NT2/D1 (cell line): ENCODE data around the gene ABCD1.

Experiments used
- DNase-seq: peaks from one replicate; pipeline ENCODE4 v3.0.0-alpha.2; 2011; ENCODE audit warnings: low read depth, low spot score
- H3K27me3 ChIP-seq: 2 replicates; pipeline ENCODE4 v1.6.0; 2011; ENCODE audit warnings: mild to moderate bottlenecking; ENCODE audit not compliant: insufficient read length, insufficient read depth
- H3K36me3 ChIP-seq: 2 replicates; pipeline ENCODE4 v1.6.1; 2011; ENCODE audit warnings: mild to moderate bottlenecking, low read length, mixed read lengths; ENCODE audit not compliant: insufficient read depth, insufficient read length
- H3K4me1 ChIP-seq: 2 replicates; pipeline ENCODE4 v1.5.1; 2011; ENCODE audit not compliant: insufficient read depth, insufficient read length
- H3K4me3 ChIP-seq: 2 replicates; pipeline ENCODE4 v1.5.1; 2011; ENCODE audit warnings: low read depth; ENCODE audit not compliant: insufficient read length
- H3K9ac ChIP-seq: 2 replicates; pipeline ENCODE4 v1.6.0; 2011; ENCODE audit warnings: low read depth; ENCODE audit not compliant: insufficient read length
- H3K9me3 ChIP-seq: 2 replicates; pipeline ENCODE4 v1.5.1; 2011; ENCODE audit warnings: mild to moderate bottlenecking, low read length; ENCODE audit not compliant: insufficient read depth
- SUZ12 ChIP-seq: IDR thresholded peaks from 2 replicates; pipeline ENCODE4 v1.6.1; 2011; ENCODE audit not compliant: insufficient read length, insufficient read depth; ENCODE audit errors: extremely low read depth
- YY1 ChIP-seq: IDR thresholded peaks from 2 replicates; pipeline ENCODE4 v1.6.1; 2011; ENCODE audit not compliant: insufficient read length, insufficient read depth
- ZNF274 ChIP-seq: IDR thresholded peaks from 2 replicates; pipeline ENCODE4 v1.6.1; 2011; ENCODE audit warnings: mild to moderate bottlenecking, low read depth, low read length

Gene ABCD1

DNA sequence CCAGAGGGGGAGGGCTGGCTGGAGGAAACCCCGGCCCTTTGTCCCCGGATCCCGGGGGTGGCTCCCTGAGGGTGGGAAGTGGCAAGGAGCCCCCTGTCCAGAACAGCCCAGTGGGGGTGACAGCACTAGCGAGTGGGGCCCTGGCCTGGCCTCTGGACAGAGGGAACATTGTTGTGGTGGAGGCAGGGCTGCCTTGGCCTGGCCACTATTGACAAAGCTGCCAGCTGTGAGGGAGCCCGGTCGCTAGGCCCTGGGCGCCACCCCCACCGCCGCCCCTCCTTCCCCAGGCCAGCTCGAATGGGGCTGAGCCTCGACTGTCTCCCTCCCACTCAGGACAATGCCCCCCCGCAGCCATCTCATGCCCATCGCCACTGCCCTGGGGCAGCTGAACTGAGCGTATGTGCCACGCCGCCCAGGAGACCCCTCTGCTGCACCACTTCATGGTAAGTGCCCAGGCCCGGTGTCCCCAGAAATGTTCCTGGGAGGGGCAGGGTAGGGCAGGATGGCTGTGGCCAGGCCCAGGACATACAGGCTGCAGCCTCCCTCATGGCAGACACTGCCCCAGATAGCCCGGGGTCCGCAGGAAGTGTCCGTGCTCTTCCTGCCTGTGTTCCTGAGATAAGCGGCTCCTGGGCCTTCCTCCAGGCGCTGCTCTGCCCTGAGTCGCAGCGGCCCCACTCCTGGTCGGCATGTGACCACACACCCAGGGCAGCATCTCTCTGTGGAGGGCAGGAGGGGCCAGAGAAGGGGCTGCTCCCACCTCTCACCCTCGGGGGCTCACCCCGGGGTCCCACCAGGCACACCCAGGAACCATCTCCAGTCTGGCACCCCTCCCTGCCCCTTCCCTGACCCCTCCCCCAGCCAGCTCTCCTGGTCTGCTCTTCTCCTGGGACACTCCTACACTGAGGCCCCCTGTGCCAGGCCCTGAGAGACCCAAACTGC is 40.8 kb downstream of the ABCD1 start:
- no peak for DNase-seq
- Histone ChIP-seq H3K27me3 (no peaks in the 10 kb centered on the region), H3K4me3 (peak overlapping the region; percentile 24), H3K9me3 (no peaks in the 10 kb centered on the region), H3K4me1 (peaks cover 2% of the 10 kb centered on the region), H3K9ac (peak overlapping the region; percentile 56), H3K36me3 (no peaks in the 10 kb centered on the region)
- TF ChIP-seq SUZ12 (no peak), ZNF274 (no peak), YY1 (no peak)

DNA sequence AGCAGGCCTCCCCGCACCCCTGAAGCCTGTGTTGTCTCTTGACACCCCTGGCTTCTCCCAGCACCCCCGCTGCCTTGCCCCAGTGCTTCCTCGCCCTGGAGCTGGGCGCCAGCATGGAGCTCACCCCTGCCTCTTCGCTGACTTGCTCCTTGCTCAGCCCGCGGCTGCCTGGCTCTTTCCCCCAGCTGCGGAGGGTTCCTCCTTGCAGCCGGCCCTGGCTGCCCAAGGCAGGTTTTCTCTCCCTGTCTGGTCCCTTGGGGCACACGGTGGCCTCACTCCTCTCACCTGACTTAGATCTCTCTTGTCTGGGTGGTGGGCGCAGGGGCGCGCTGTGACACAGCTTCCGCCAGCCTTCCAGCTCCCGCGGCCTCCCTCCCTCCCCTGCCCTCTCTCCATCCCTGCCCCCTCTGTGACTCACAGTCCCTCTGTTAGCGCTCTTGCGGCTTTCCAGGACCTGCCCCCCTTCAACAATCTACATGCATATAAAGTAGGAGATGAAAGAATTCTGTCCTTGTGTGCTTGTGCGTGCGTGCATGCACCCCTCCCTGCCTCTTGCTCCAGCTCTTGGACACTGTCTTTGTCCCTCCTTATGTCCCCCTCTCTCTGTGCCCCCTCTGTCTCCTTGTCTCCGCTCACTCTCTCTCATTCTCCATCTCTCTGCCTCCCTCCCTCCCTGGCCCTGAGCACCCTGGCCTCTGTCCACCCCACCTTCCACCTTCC is 41.6 kb downstream of the ABCD1 start:
- Histone ChIP-seq H3K27me3 (no peaks in the 10 kb centered on the region), H3K9me3 (no peaks in the 10 kb centered on the region), H3K4me1 (peaks cover 2% of the 10 kb centered on the region), H3K36me3 (no peaks in the 10 kb centered on the region), H3K9ac (peak overlapping the region; percentile 50), H3K4me3 (peak overlapping the region; percentile 24)
- TF ChIP-seq YY1, result no peak
- no peak for TF ChIP-seq SUZ12
- no peak for TF ChIP-seq ZNF274
- peak; percentile 13 for DNase-seq

DNA sequence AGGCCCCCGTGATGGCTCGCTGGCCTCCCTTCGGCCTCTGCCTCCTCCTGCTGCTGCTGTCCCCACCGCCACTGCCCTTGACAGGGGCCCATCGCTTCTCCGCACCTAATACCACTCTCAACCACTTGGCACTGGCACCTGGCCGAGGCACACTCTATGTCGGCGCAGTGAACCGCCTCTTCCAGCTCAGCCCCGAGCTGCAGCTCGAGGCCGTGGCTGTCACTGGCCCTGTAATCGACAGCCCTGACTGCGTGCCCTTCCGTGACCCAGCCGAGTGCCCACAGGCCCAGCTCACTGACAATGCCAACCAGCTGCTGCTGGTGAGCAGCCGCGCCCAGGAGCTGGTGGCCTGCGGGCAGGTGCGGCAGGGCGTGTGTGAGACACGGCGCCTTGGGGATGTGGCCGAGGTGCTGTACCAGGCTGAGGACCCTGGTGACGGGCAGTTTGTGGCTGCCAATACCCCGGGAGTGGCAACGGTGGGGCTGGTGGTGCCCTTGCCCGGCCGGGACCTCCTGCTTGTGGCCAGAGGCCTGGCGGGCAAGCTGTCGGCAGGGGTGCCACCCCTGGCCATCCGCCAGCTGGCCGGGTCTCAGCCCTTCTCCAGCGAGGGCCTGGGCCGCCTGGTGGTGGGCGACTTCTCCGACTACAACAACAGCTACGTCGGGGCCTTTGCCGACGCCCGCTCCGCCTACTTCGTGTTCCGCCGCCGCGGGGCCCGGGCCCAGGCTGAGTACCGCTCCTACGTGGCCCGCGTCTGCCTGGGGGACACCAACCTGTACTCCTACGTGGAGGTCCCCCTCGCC is 42.4 kb downstream of the ABCD1 start:
- H3K4me1 ChIP-seq, result peaks cover 2% of the 10 kb centered on the region
- no peaks in the 10 kb centered on the region for H3K27me3 ChIP-seq

DNA sequence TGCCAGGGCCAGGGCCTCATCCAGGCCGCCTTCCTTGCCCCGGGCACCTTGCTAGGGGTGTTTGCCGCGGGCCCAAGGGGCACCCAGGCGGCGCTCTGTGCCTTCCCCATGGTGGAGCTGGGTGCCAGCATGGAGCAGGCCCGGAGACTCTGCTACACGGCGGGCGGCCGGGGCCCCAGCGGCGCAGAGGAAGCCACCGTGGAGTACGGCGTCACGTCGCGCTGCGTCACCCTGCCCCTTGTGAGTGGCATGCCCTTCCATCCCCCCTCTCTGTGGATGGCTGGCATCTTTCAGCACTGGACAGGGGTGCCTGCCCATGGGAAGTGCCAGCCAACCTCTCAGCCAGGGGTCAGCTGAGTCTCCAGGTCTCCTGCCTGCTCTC is 43.0 kb downstream of the ABCD1 start:
- Histone ChIP-seq H3K4me1 (peaks cover 2% of the 10 kb centered on the region), H3K27me3 (no peaks in the 10 kb centered on the region), H3K36me3 (no peaks in the 10 kb centered on the region), H3K9me3 (no peaks in the 10 kb centered on the region), H3K9ac (no peak overlapping the region), H3K4me3 (no peak overlapping the region)
- TF ChIP-seq SUZ12 (no peak), ZNF274 (no peak), YY1 (no peak)
- no peak for DNase-seq

More for the DNA sequence above, 42.4 kb downstream of the ABCD1 start:
- DNase-seq, result no peak
- H3K36me3 ChIP-seq, result no peaks in the 10 kb centered on the region
- no peak for TF ChIP-seq ZNF274
- no peak for TF ChIP-seq SUZ12
- no peak for TF ChIP-seq YY1
- H3K9ac ChIP-seq, result no peak overlapping the region
- no peak overlapping the region for H3K4me3 ChIP-seq
- no peaks in the 10 kb centered on the region for H3K9me3 ChIP-seq

DNA sequence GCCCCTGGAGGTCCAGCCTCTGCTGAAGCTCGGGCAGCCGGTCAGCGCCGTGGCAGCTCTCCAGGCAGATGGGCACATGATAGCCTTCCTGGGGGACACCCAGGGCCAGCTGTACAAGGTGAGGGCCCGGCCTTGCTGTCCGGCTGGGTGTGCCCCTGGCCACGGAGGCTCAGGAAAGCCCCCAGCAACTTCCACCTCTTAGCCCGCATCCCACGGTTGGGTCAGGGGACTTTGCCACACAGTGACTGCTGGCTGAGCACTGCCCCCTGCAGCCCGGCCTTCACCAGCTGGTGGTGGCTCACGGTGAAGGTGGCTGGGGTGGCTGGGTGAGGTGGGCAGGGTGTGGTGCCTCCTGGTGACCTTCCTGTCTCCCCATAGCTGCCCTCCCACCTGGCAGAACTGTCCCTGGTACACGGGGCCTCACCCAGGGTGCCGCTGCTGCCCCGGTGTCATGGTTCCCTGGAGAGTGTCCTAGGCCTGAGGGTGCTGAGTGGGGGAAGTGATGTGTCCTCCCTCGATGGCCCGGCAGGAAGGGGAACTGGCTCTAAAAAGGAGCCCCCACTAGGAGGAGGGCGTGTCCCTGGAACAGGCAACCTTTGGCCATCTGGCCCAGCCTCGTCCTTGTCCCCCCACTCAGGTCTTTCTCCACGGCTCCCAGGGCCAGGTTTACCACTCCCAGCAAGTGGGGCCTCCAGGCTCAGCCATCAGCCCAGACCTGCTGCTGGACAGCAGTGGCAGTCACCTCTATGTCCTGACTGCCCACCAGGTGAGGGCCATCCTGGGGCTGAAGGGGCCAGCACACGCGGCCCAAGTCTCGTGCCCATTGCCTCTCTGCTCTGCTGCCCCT is 43.9 kb downstream of the ABCD1 start:
- no peaks in the 10 kb centered on the region for H3K9me3 ChIP-seq
- no peak overlapping the region for H3K4me3 ChIP-seq
- H3K36me3 ChIP-seq, result no peaks in the 10 kb centered on the region
- H3K9ac ChIP-seq, result no peak overlapping the region
- H3K27me3 ChIP-seq, result no peaks in the 10 kb centered on the region
- TF ChIP-seq YY1 (no peak), SUZ12 (no peak), ZNF274 (no peak)
- peaks cover 2% of the 10 kb centered on the region for H3K4me1 ChIP-seq
- DNase-seq, result no peak

DNA sequence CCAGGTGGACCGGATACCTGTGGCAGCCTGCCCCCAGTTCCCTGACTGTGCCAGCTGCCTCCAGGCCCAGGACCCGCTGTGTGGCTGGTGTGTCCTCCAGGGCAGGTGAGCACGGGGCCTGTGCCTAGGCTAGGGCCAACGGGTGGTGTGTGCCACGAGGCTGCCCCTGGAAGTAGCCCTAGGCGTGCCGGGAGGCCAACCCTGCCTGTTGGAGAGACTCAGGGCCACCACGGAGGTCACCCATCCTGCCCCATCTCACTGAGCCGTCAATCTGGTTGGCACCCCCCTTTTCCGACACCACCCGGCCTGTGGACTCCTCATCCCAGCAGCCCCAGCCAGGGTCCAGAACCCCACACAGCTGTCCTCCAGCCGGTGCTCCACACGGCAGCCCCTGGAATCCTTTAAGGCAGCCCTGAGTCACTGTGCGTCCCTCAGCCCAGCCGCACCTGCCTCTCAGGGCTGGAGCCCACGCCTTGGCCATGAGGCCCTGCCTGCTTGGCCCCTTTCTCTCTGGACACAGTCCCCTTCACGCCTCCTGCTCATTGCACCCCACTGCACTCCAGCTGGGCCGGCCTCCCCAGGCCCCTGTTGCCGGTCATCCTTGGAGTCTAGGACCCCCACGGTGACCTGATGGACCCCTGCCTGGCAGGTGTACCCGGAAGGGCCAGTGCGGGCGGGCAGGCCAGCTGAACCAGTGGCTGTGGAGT is 44.7 kb downstream of the ABCD1 start:
- Histone ChIP-seq H3K9ac (no peak overlapping the region), H3K36me3 (no peaks in the 10 kb centered on the region), H3K4me3 (no peak overlapping the region), H3K9me3 (no peaks in the 10 kb centered on the region), H3K27me3 (no peaks in the 10 kb centered on the region), H3K4me1 (peaks cover 2% of the 10 kb centered on the region)
- DNase-seq, result no peak
- TF ChIP-seq YY1 (no peak), SUZ12 (no peak)
